GM12878 (cell line): ENCODE data around the gene CDKN2B-AS1. TPM values are rescaled to one million over a fixed set of nuclear protein-coding genes. Genes with fewer than 3 reads are reported as not detected.

Experiments used
- ATAC-seq: fragments of 200-7000 bp; cut with Tn5 transposase; 3 replicates; pipeline ENCODE4 v1.9.1; 2020; ENCODE audit warnings: mild to moderate bottlenecking, moderate library complexity
- BruUV-seq: library from RNA; stranded (reverse); fragments of 400-500 nt; replicated peaks from 2 replicates; lab custom pipeline; 2021; lab: Mats Ljungman, UMichigan
- CTCF ChIA-PET: fragments of 300-600 bp; sonication (Branson Sonifier 250); formaldehyde crosslinking; extraction: SDS; loops from one replicate; lab custom pipeline; 2021; ENCODE audit warnings: inconsistent platforms; lab: Yijun Ruan, JAX
- POLR2A ChIA-PET: fragments of 350-600 bp; formaldehyde crosslinking; extraction: SDS; loops from one replicate; lab custom pipeline; 2021; ENCODE audit warnings: inconsistent platforms; lab: Charles Lee
- RAD21 ChIA-PET: fragments of 300-600 bp; sonication (Branson Sonifier 250); formaldehyde crosslinking; loops from one replicate; lab custom pipeline; 2023; ENCODE audit warnings: antibody characterized with exemption; ENCODE audit not compliant: unreplicated experiment; lab: Charles Lee
- SMC1A ChIA-PET: fragments of 300-600 bp; sonication (Branson Sonifier 250); formaldehyde crosslinking; loops from one replicate; lab custom pipeline; 2023; ENCODE audit not compliant: unreplicated experiment, uncharacterized antibody; lab: Charles Lee
- DNase-seq: peaks from one replicate; pipeline ENCODE4 v3.0.0-alpha.2; 2011; ENCODE audit warnings: low read depth, low spot score
- FAIRE-seq: peaks from 3 replicates; lab custom pipeline; 2011; peaks lifted over from hg19 to GRCh38; lab: Jason Lieb, UNC
- H2AFZ ChIP-seq: 2 replicates; pipeline ENCODE4 v1.6.0; 2011; ENCODE audit warnings: low read depth, low read length, control low read depth; ENCODE audit not compliant: control insufficient read depth
- H3K27ac ChIP-seq: 2 replicates; pipeline ENCODE4 v1.5.1; 2011; ENCODE audit warnings: control low read depth; ENCODE audit not compliant: control insufficient read depth, insufficient read depth
- H3K27me3 ChIP-seq, 2 experiments: replicated peaks in 1 of 2; 2 replicates each; pipeline versions ENCODE4 v1.6.0 to v1.6.1; 2011; ENCODE audit warnings: low read length in 1 of 2; ENCODE audit not compliant: control insufficient read depth in 2 of 2, insufficient read depth in 2 of 2
- H3K36me3 ChIP-seq, 2 experiments: 2 replicates each; pipeline ENCODE4 v1.5.1; 2011; ENCODE audit warnings: low read length in 1 of 2; ENCODE audit not compliant: control insufficient read depth in 2 of 2, insufficient read depth in 2 of 2
- H3K4me1 ChIP-seq: 2 replicates; pipeline ENCODE4 v1.6.1; 2011; ENCODE audit warnings: mild to moderate bottlenecking, low read length, moderate library complexity, mixed read lengths; ENCODE audit not compliant: control insufficient read depth, insufficient read depth
- H3K4me2 ChIP-seq: 2 replicates; pipeline ENCODE4 v1.6.0; 2011; ENCODE audit warnings: control low read depth; ENCODE audit not compliant: control insufficient read depth, insufficient read depth
- H3K4me3 ChIP-seq: fragments of 200-600 bp; sonication (generic); 2 replicates; pipeline ENCODE4 v1.5.1; 2016
- H3K79me2 ChIP-seq: 2 replicates; pipeline ENCODE4 v1.6.0; 2011; ENCODE audit warnings: low read length; ENCODE audit not compliant: control insufficient read depth, insufficient read depth
- H3K9ac ChIP-seq: 2 replicates; pipeline ENCODE4 v1.8.0; 2011; ENCODE audit warnings: low read length, control low read depth, mixed read lengths; ENCODE audit not compliant: control insufficient read depth, insufficient read depth
- H3K9me3 ChIP-seq: replicated peaks from 3 replicates; pipeline ENCODE4 v1.5.1; 2011; ENCODE audit warnings: mild to moderate bottlenecking, low read length; ENCODE audit not compliant: control insufficient read depth, insufficient read depth
- H4K20me1 ChIP-seq: 2 replicates; pipeline ENCODE4 v1.6.0; 2011; ENCODE audit not compliant: control insufficient read depth, insufficient read depth
- EED ChIP-seq: sonication (generic); IDR thresholded peaks from 2 replicates; pipeline ENCODE4 v1.6.1; 2016; ENCODE audit warnings: antibody characterized with exemption, low read depth
- HCFC1 ChIP-seq: fragments of 150-350 bp; IDR thresholded peaks from 2 replicates; pipeline ENCODE4 v1.6.1; 2014; ENCODE audit warnings: low read length
- LARP7 ChIP-seq: fragments of 450-650 bp; IDR thresholded peaks from 2 replicates; pipeline ENCODE4 v1.6.1; 2017; ENCODE audit warnings: mild to moderate bottlenecking
- NRF1 ChIP-seq: conservative IDR thresholded peaks from 2 replicates; pipeline ENCODE4 v1.6.1; 2011; ENCODE audit warnings: mild to moderate bottlenecking, low read depth, low read length, improper control_type of control experiment
- POLR2AphosphoS5 ChIP-seq: IDR thresholded peaks from 2 replicates; pipeline ENCODE4 v1.6.1; 2011; ENCODE audit warnings: mild to moderate bottlenecking, low read length, inconsistent platforms
- RAD51 ChIP-seq: fragments of 450-650 bp; IDR thresholded peaks from 2 replicates; pipeline ENCODE4 v1.6.1; 2016; ENCODE audit warnings: moderate library complexity, mild to moderate bottlenecking, inconsistent platforms
- REST ChIP-seq: IDR thresholded peaks from 2 replicates; pipeline ENCODE4 v1.6.1; 2012; ENCODE audit warnings: mild to moderate bottlenecking, low read depth, low read length
- RUNX3 ChIP-seq: IDR thresholded peaks from 2 replicates; pipeline ENCODE4 v1.6.1; 2012; ENCODE audit warnings: low read length, inconsistent platforms
- STAT3 ChIP-seq: IDR thresholded peaks from 2 replicates; pipeline ENCODE4 v1.6.1; 2011; ENCODE audit warnings: low read depth, low read length, improper control_type of control experiment
- ZSCAN29 ChIP-seq: fragments of 450-650 bp; IDR thresholded peaks from 2 replicates; pipeline ENCODE4 v1.6.1; 2017; ENCODE audit warnings: mild to moderate bottlenecking, moderate library complexity
- WGBS: methylation state at CpG from one replicate; pipeline ENCODE4 v1.1.6; 2016; ENCODE audit warnings: low lambda C conversion rate; ENCODE audit not compliant: insufficient replicate concordance, insufficient coverage; ENCODE audit errors: missing lambda C conversion rate; 5-methylcytosine and 5-hydroxymethylcytosine counted together
- in situ Hi-C: fragments of 300-500 bp; cut with MboI; formaldehyde crosslinking; loops from 9 replicates; pipeline ENCODE4 v1.14.3; 2018; ENCODE audit warnings: mixed read lengths
- intact Hi-C: fragments of 100-400 bp; cut with micrococcal nuclease; formaldehyde crosslinking; loops from one replicate; pipeline ENCODE4 v1.14.2; 2022; ENCODE audit not compliant: unreplicated experiment
- polyA plus RNA-seq, 11 experiments: library from polyadenylated mRNA; depleted of rRNA in 4 of 11; unstranded in 6 of 11; stranded (reverse) in 5 of 11; fragments of >200 nt; fragmentation: Nextera tagmentation in 4 of 11; fragmentation: Illumina TruSeq in 1 of 11; extraction: Ambion mirVana in 4 of 11; extraction: Trizol in 1 of 11; gene quantifications; 1 replicate in 1 of 11; 2 replicates in 10 of 11; pipeline versions ENCODE4 v1.2.1 to v1.2.3, GENCODE V29; 2011 to 2016; ENCODE audit warnings: inconsistent platforms in 2 of 11, missing spikeins in 2 of 11, low read depth in 1 of 11
- total RNA-seq, 4 experiments: library from RNA; depleted of rRNA in 3 of 4; stranded (reverse); fragments of >200 nt in 3 of 4; fragmentation: Illumina TruSeq in 1 of 4; extraction: Trizol in 1 of 4; gene quantifications; 2 replicates each; pipeline versions ENCODE4 v1.2.1 to v1.2.3, GENCODE V29; 2013 to 2021

The CDKN2B-AS1 gene
- total and polyA plus RNA-seq, 10 of the 15 experiments (the other 5 are each of a cell fraction or from before 2014, with no cell fraction given), result 0.22 to 2.2 (median 1.0) TPM; not detected in 1

- TF ChIP-seq HCFC1 (no peak), ZSCAN29 (no peak), RAD51 (no peak), NRF1 (no peak), LARP7 (no peak), REST (no peak), STAT3 (no peak)
Observed at GRCh38 chr9:22022396-22022795, 27.8 kb downstream of the CDKN2B-AS1 start (continued).

- H3K9ac ChIP-seq, result no peak overlapping the region
- no peak for ATAC-seq
- no peaks in the 10 kb centered on the region; a peak in 1 of 4 replicates for H3K27me3 ChIP-seq
- ChIA-PET POLR2A (interaction anchor here (0.7 kb wide), 1 partner anchor 29 kb away, joined by 4 read pairs; no protein-coding TSS in a partner anchor), SMC1A (interaction anchor here (0.9 to 1.1 kb wide), 2 partner anchors 13 to 19 kb away, joined by 3 to 4 read pairs; no protein-coding TSS in a partner anchor), RAD21 (interaction anchor here (0.7 to 1.3 kb wide), 2 partner anchors 209 to 221 kb away, joined by 3 to 4 read pairs; no protein-coding TSS in a partner anchor), CTCF (interaction anchor here (0.6 to 1.3 kb wide), 3 partner anchors 18 to 92 kb away, joined by 3 to 8 read pairs (median 5); partner anchors contain the start of gene CDKN2B)
- no peaks in the 10 kb centered on the region; the same call in 2 of the 3 replicates for H3K9me3 ChIP-seq
- H3K4me2 ChIP-seq, result no peak overlapping the region
- in situ Hi-C loops (no loop called here), intact Hi-C loops (no loop called here)
- FAIRE-seq, result no peak
- no TSS peak for BruUV-seq
- no peaks in the 10 kb centered on the region for H3K36me3 ChIP-seq
- WGBS, result 51% methylated on average over 6 of the region's 6 CpGs
- peaks cover 10% of the 10 kb centered on the region for H3K4me1 ChIP-seq
- TF ChIP-seq RUNX3 (peak; percentile 52; the same call in 1 of the 2 replicates), EED (0 out of 2 replicates have a peak, but pooled peaks have one; percentile 63), POLR2AphosphoS5 (no peak)
- H4K20me1 ChIP-seq, result no peaks in the 10 kb centered on the region; the same call in 1 of the 2 replicates
- no peak overlapping the region for H3K4me3 ChIP-seq
- no peaks in the 10 kb centered on the region for H3K79me2 ChIP-seq
- no peak for DNase-seq
- H3K27ac ChIP-seq, result no peak overlapping the region
- no peak overlapping the region for H2AFZ ChIP-seq
Observed at GRCh38 chr9:22026696-22027095, 32.1 kb downstream of the CDKN2B-AS1 start.
